Activated naive CD8-positive, alpha-beta T cell treated with anti-CD3 and anti-CD28 coated beads, Interleukin-2, amount 50 U/mL, for 16 hours (primary cell): ENCODE data around the gene EEPD1.
"Not testable (repeated sequence)": the region's sequence is repeated elsewhere in the genome, so short reads cannot be mapped to it uniquely, and the experiment has no call there.

Experiments
- DNase-seq: peaks from one replicate; pipeline ENCODE4 v3.0.0-alpha.2; 2020; ENCODE audit warnings: low read depth, low spot score

Gene EEPD1

DNA sequence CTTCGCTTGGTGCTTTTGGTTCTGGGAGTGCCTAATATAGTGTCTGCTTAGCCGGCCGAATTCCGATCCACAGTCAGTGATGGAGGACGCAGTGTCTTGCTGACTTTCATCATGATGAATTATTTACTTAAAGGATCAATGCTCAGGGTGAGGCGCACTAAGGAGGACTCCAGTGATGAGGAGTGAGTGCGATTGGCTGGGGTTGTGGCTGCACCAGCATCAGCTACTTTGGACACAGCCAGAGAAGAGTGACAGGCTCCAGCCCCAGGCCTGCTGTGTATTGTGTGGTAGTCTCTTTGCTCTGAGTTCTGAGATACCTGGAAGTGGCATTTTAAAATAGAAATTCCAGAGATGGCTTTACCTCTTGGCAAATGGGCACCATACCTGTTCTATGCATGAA lies 163.3 kb downstream of the EEPD1 start:
- no peak for DNase-seq

DNA sequence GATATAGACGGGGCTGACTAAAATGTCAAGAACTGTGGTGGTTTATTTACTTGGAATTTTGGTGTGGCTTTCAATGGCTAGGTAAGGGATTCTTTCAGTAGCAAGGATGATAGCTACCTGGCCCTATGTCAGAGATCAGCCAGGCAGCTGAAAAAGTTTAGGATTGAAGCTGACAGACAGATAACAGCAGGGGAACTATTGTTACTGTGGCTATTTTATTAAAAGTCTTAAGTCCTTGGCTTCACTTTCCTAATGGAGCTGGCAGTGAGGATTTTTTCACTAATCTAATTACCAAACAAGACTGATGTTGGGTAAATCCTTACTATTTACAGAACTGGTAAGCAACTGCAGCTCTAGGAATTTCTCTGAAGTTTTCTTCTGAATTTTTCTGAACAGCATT lies 164.2 kb downstream of the EEPD1 start:
- no peak for DNase-seq

DNA sequence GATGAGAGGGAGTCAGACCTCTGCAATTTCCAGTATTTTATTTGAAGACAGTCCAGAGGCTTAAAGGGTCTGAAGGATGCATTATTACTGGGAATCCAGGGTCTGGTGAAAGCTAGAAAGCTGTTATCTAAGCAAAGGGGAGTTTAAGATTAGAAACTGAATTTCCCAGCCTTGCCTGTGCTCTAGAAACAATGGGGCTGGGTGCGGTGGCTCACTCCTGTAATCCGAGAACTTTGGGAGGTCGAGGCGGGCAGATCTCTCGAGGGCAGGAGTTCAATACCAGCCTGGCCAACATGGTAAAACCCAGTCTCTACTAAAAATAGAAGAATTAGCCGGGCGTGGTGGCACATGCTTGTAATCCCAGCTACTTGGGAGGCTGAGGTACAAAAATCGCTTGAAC lies 165.1 kb downstream of the EEPD1 start:
- DNase-seq, result no peak

GRCh38 chr7:36321284-36321683 lies 168.2 kb downstream of the EEPD1 start:
- DNase-seq, result not testable (repeated sequence)

- DNase-seq, result no peak
Measured at GRCh38 chr7:36336390-36336789, 183.3 kb downstream of the EEPD1 start.

DNA sequence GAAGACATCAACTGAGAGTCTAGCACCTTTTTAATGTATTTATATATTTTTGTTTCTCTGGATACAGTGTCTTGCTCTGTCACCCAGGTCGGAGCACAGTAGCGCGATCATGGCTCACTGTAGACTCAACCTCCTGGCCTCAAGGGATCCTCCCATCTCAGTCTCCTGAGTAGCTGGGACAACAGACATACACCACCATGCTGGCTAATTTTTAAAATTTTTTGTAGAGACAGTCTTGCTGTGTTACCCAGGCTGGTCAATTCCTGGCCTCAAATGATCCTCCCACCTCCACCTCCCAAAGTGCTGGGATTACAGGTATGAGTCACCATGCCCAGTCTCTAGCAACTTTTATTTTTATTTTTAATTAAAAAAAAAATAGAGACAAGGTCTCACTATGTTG lies 185.2 kb downstream of the EEPD1 start:
- DNase-seq, result no peak

GRCh38 chr7:36343548-36343947 lies 190.5 kb downstream of the EEPD1 start:
- no peak for DNase-seq

GRCh38 chr7:36344622-36345021 lies 191.6 kb downstream of the EEPD1 start:
- no peak for DNase-seq

- no peak for DNase-seq
Measured at GRCh38 chr7:36346260-36346831, 193.3 kb downstream of the EEPD1 start.

- DNase-seq, result no peak
Measured at GRCh38 chr7:36348256-36348655, 195.2 kb downstream of the EEPD1 start.

DNA sequence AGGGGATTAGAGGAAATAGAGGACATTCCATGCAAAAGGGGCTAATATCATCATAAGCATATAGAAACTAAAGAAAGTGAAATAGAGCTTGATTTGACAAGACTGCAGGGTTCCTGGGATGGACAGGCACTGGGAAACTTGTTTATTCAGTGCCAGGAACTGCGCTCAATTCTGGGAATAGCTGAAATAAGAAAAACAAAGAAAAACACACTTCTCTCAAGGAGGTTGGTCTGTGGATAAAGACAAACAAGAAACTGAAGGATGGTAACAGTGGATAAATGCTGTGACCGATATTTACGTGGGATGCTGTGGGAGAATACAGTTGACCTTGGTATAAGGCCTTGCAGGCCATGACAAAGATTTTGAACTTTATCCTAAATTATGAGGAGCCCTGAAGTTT lies 195.7 kb downstream of the EEPD1 start:
- no peak for DNase-seq

- no peak for DNase-seq
Measured at GRCh38 chr7:36349626-36350025, 196.6 kb downstream of the EEPD1 start.
